Peyer's patch (tissue), 4 donors: ENCODE results near the gene TOMM22.

Source experiments
- POLR2A ChIP-seq, 2 donors: fragments of 450-650 bp; IDR thresholded peaks; one replicate each; pipeline ENCODE4 v1.5.1; 2017; ENCODE audit warnings: antibody characterized with exemption in 2 of 2, mild to moderate bottlenecking in 2 of 2, moderate library complexity in 2 of 2
- TF ChIP-seq, protein P1 (sequence below), 6 experiments: fragments of 450-650 bp in 4 of 6; fragments of 200-600 bp in 2 of 6; sonication (generic) in 1 of 6; IDR thresholded peaks; one replicate each; pipeline ENCODE4 v1.5.1; 2017 to 2019; ENCODE audit warnings: antibody characterized with exemption in 6 of 6, mild to moderate bottlenecking in 3 of 6, moderate library complexity in 1 of 6

DNA sequence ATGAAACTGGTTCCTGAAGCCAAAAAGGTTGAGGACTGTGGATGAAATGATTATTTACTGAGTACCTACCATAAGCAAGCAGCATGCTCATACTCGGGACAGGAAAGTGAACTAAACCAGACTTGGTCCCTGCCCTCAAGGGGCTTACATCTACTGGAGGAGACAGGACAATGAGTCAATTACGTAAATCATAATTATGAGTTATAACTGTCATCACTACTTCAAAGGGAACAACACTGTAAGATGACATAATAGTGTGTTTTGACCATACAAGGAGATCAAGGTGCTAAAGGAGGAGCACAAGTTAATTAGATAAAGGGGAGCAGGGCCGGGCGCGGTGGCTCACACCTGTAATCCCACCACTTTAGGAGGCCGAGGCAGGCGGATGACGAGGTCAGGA is 28.0 kb upstream of the TOMM22 start:
- TF ChIP-seq, protein P1, sequence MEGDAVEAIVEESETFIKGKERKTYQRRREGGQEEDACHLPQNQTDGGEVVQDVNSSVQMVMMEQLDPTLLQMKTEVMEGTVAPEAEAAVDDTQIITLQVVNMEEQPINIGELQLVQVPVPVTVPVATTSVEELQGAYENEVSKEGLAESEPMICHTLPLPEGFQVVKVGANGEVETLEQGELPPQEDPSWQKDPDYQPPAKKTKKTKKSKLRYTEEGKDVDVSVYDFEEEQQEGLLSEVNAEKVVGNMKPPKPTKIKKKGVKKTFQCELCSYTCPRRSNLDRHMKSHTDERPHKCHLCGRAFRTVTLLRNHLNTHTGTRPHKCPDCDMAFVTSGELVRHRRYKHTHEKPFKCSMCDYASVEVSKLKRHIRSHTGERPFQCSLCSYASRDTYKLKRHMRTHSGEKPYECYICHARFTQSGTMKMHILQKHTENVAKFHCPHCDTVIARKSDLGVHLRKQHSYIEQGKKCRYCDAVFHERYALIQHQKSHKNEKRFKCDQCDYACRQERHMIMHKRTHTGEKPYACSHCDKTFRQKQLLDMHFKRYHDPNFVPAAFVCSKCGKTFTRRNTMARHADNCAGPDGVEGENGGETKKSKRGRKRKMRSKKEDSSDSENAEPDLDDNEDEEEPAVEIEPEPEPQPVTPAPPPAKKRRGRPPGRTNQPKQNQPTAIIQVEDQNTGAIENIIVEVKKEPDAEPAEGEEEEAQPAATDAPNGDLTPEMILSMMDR (IDR thresholded peaks at IDR 0.05): no peak
- TF ChIP-seq POLR2A (IDR thresholded peaks at IDR 0.05): no peak
